GM18520 (cell line): Measurements from ENCODE around the gene NUDT2.
"Not testable (repeated sequence)": the region's sequence is repeated elsewhere in the genome, so short reads cannot be mapped to it uniquely, and the experiment has no call there.

Experiments used
- ATAC-seq: cut with Tn5 transposase; IDR thresholded peaks from one replicate; pipeline ENCODE4 v1.9.1; 2021; ENCODE audit not compliant: unreplicated experiment

Gene NUDT2

DNA sequence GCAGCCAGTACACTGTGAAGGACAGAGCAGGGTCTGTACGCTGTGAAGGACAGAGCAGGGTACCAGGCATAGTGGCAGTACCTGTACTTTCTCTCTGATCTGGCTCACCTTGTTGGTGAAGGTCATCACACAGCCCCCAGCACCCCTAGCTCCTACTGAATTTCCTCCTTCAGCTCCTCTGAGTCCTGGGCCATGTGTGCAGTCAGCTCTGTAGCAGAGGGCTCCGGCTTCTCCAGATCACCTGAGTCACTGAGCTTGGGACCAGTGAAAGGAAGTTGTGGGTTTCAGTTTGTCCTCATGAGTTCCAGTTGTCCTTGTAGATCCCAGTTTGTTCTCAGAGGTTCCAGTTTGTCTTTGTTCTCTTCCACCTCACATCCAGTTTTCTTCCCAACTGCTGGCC is 5.5 kb downstream of the NUDT2 start:
- ATAC-seq, result no peak

DNA sequence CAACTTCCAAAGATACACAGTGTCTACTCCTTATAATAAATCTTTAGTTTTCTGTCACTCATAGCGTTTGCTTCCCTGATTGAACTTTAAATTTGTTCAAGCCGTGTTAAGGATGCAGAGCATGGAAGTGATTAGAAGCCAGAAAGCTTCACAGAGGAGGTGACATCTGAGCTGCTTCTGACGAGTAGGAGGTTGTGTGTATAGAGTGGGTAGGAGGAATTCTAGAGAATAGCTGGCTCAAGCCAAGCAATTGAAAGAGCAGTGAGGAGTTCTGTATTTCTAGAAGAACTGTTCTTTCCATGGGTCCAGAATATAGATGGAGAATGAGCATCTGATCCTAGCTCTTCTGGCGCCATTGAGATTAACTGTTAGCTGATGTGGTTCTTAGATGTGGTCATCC is 6.0 kb downstream of the NUDT2 start:
- ATAC-seq, result no peak

DNA sequence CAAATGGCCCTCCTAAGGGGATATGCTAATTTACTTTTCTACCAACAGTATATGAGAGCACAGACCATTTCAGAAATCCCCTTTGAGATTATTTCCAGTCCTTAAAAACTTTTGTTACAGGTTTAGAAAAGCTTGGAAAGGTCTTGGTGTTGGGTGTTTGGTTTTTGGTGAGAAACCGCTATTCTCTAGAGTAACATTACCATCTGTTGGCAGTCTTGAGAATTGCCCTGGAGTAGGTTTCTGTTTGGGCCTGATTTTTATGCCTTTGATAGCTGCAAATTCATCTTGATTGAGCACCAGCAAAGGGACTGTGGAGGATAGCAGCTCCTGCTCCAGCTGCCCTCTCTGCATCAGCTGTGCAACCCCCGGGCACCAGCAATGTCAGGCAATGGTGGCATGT is 8.0 kb downstream of the NUDT2 start:
- no peak for ATAC-seq

DNA sequence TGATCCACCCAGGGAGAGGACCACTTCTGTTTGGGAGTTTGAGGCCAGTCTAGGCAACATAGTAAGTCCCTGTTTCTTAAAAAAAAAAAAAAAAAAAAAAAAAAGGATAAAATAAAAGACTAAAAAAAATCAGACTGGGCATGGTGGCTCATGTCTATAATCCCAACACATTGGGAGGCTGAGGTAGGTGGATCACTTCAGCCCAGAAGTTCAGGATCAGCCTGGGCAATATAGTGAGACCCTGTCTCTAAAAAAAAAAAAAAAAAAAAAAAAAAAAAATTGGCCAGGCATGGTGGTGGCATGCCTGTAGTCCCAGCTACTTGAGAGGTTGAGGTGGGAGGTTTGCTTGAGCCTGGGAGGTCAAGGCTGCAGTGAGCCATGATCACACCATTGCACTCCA is 8.7 kb downstream of the NUDT2 start:
- ATAC-seq, result not testable (repeated sequence)

DNA sequence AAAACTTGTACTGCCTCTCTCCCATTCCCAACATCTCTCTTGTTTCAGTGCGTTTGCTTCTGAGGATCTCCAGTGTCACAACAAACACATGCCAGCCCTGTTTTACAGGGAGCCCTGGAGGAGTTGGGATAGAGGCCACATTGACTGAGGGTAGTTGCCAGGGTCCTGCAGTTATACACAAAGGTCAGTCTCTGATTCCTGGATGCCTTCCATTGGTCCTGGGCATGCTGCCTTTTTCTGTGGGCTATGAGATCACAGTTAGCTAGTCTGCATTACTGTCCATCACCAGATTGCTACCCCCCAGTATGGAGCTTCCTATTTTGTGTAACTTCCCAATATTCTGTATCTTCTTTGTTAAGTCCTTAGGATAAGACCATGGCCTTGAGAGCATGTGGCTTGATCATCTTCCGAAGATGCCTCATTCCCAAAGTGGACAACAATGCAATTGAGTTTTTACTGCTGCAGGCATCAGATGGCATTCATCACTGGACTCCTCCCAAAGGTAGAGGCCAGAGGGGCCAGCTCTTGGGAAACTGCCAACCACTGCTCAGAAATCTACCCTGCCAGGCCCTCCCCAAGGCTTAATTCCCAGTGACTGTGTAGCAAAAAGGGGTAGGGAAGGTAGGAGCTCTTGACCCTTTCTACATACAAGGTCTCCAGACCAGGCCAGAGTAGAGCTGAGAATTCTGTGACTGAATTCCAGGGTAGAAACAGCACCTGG is 9.5 kb downstream of the NUDT2 start:
- ATAC-seq, result no peak

- ATAC-seq, result no peak
These were observed 12.4 kb downstream of the NUDT2 start for GRCh38 chr9:34341659-34342295.

DNA sequence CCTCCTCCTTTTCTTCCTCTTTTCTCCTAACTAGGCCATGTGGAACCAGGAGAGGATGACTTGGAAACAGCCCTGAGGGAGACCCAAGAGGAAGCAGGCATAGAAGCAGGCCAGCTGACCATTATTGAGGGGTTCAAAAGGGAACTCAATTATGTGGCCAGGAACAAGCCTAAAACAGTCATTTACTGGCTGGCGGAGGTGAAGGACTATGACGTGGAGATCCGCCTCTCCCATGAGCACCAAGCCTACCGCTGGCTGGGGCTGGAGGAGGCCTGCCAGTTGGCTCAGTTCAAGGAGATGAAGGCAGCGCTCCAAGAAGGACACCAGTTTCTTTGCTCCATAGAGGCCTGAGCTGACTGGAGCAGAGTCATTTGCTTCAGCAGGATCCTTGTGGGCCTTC is 13.7 kb downstream of the NUDT2 start:
- ATAC-seq, result no peak

DNA sequence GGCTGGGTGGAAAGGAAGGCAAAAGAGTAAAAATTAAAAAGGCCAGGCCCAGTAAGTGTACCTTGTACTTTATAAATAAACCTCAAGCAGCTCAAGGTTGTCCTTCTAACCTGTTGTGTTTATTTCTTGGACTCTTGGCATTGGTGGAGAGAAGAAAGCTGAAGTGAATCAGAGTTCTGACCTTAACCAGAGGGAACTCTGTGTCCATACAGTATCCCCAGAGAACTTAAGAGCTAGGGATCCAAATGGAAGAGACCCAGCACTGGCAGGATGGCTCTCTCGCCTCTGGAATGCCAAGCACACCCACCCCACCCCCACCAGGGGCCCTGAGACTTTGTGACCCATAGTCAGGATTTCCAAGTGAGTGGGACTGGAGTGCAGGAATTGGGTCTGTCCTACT is 14.2 kb downstream of the NUDT2 start:
- ATAC-seq, result no peak

- ATAC-seq, result no peak
These were observed 17.8 kb downstream of the NUDT2 start for GRCh38 chr9:34346873-34347799.

GRCh38 chr9:34347800-34348158 is 18.4 kb downstream of the NUDT2 start:
- no peak for ATAC-seq

GRCh38 chr9:34349324-34349723 is 20.0 kb downstream of the NUDT2 start:
- no peak for ATAC-seq

DNA sequence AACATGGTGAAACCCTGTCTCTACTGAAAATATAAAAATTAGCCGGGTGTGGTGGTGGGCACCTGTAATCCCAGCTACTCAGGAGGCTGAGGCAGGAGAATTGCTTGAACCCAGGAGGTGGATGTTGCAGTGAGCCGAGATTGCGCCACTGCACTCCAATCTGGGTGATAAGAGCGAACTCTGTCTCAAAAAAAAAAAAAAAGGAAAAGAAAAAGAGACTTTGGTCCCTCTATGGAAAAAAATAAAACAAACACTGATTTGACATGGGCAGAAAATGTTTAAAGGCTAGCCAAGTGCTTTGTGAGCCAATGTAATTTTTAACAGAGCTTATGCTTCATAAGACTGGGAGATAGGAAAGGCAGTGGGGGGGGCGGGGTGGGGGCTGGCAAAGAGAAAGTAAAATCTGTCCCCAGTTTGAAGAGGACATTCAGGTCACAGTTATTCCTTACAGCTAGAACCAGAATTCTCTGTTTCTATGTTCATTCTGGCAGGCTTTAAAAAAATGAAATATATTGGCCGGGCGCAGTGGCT is 22.8 kb downstream of the NUDT2 start:
- not testable (repeated sequence) for ATAC-seq

- ATAC-seq, result not testable (repeated sequence)
These were observed 23.6 kb downstream of the NUDT2 start for GRCh38 chr9:34352957-34353356.

- no peak for ATAC-seq
These were observed 33.3 kb downstream of the NUDT2 start for GRCh38 chr9:34362614-34363214.

- ATAC-seq, result no peak
These were observed 34.4 kb downstream of the NUDT2 start for GRCh38 chr9:34363619-34364351.

DNA sequence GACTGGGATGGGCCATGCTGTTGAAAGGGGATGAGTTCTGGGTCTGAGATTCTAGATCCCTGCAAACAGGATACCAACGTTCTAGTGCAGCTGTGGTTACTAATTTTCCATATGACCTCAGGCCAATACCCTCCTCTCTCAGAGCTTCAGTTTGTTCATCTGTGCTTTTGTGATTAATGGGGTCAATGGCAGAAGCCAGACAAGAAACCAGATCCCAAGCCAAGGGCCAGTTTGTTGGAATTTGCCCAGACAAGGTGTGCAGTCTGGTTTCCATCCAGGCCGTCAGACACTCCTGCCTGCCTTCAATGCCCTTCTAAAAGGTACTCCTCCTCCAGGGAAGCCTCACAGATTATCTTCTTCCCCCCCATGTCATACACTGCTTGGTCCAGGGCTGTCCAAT is 35.9 kb downstream of the NUDT2 start:
- ATAC-seq, result no peak

DNA sequence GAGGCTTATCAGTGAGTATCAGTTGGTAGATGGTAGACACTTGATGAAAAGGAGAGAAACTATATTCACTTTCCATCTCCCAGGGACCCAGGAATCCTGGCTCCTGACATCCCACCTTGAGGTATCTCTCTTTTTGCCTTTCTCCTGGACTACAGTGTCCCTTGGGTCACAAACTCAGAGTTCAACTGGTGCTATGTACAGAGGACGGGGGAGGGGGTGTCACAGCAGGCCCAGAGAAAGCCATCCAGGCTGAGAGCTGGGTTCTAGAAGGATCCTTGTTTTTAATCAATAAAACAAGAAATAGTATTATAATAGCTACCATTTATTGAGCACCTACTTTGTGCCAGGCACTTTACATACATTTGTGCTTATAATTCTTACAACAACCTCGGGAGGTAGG is 37.0 kb downstream of the NUDT2 start:
- no peak for ATAC-seq

DNA sequence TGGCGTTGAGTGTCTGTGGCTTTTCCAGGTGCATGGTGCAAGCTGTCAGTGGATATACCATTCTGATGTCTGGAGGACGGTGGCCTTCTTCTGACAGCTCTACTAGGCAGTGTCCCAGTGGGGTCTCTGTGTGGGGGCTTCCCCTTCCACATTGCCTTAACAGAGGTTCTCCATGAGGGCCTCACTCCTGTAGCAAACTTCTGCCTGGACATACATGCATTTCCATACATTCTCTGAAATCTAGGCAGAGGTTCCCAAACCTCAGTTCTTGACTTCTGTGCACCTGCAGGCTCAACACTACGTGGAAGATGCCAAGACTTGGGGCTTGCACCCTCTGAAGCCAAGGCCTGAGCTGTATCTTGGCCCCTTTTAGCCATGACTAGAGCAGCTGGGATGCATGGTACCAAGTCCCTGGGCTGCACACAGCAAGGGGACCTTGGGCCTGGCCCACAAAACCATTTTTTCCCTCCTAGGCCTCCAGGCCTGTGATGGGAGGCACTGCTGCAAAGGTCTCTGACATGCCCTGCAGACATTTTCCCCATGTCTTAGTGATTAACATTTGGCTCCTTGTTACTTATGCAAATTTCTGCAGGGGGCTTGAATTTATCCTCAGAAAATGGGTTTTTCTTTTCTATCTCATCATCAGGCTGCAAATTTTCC is 38.5 kb downstream of the NUDT2 start:
- ATAC-seq, result not testable (repeated sequence)

- ATAC-seq, result not testable (repeated sequence)
These were observed 39.4 kb downstream of the NUDT2 start for GRCh38 chr9:34368796-34369195.

- no peak for ATAC-seq
These were observed 40.3 kb downstream of the NUDT2 start for GRCh38 chr9:34369636-34370035.
